IPS-18c (cell line): ENCODE data around the gene MRPL23.

Experiments
- H3K4me3 ChIP-seq: 2 replicates; pipeline ENCODE4 v1.7.0; 2013; ENCODE audit warnings: low read depth, mild to moderate bottlenecking, low read length, moderate library complexity; ENCODE audit not compliant: insufficient read depth
- H3K9me3 ChIP-seq: one replicate; pipeline ENCODE4 v1.6.1; 2013; ENCODE audit warnings: mild to moderate bottlenecking, low read length, moderate library complexity; ENCODE audit not compliant: control insufficient read depth, insufficient read depth

MRPL23 gene

GRCh38 chr11:1928891-1929541 lies 18.1 kb upstream of the MRPL23 start:
- Histone ChIP-seq H3K4me3 (no peak overlapping the region), H3K9me3 (no peaks in the 10 kb centered on the region)

GRCh38 chr11:1929621-1930461 lies 17.3 kb upstream of the MRPL23 start:
- Histone ChIP-seq H3K9me3 (no peaks in the 10 kb centered on the region), H3K4me3 (no peak overlapping the region)

GRCh38 chr11:1930462-1930830 lies 16.7 kb upstream of the MRPL23 start:
- H3K4me3 ChIP-seq: no peak overlapping the region
- no peaks in the 10 kb centered on the region for H3K9me3 ChIP-seq

GRCh38 chr11:1931341-1932104 lies 15.6 kb upstream of the MRPL23 start:
- Histone ChIP-seq H3K9me3 (no peaks in the 10 kb centered on the region), H3K4me3 (no peak overlapping the region)

- no peaks in the 10 kb centered on the region for H3K9me3 ChIP-seq
- H3K4me3 ChIP-seq: no peak overlapping the region
Measured at GRCh38 chr11:1932105-1932480, 15.0 kb upstream of the MRPL23 start.

- Histone ChIP-seq H3K9me3 (no peaks in the 10 kb centered on the region), H3K4me3 (no peak overlapping the region)
Measured at GRCh38 chr11:1932681-1933080, 14.5 kb upstream of the MRPL23 start.

GRCh38 chr11:1933416-1934334 lies 13.5 kb upstream of the MRPL23 start:
- no peaks in the 10 kb centered on the region for H3K9me3 ChIP-seq
- no peak overlapping the region for H3K4me3 ChIP-seq

GRCh38 chr11:1934335-1935155 lies 12.6 kb upstream of the MRPL23 start:
- Histone ChIP-seq H3K4me3 (no peak overlapping the region), H3K9me3 (no peaks in the 10 kb centered on the region)

- Histone ChIP-seq H3K9me3 (no peaks in the 10 kb centered on the region), H3K4me3 (no peak overlapping the region)
Measured at GRCh38 chr11:1935156-1936071, 11.7 kb upstream of the MRPL23 start.

GRCh38 chr11:1936072-1936780 lies 10.9 kb upstream of the MRPL23 start:
- no peak overlapping the region for H3K4me3 ChIP-seq
- H3K9me3 ChIP-seq: no peaks in the 10 kb centered on the region

- H3K9me3 ChIP-seq: no peaks in the 10 kb centered on the region
- no peak overlapping the region for H3K4me3 ChIP-seq
Measured at GRCh38 chr11:1936781-1937615, 10.1 kb upstream of the MRPL23 start.

GRCh38 chr11:1937616-1938342 lies 9.4 kb upstream of the MRPL23 start:
- Histone ChIP-seq H3K9me3 (no peaks in the 10 kb centered on the region), H3K4me3 (no peak overlapping the region)

GRCh38 chr11:1938343-1939005 lies 8.7 kb upstream of the MRPL23 start:
- Histone ChIP-seq H3K9me3 (no peaks in the 10 kb centered on the region), H3K4me3 (no peak overlapping the region)
